Stomach (tissue), 4 donors: Measurements from ENCODE around the gene FIS1.

ENCODE experiments used
- POLR2A ChIP-seq, 4 donors: fragments of 450-650 bp; IDR thresholded peaks; one replicate each; pipeline ENCODE4 v1.6.1; 2016; ENCODE audit warnings: antibody characterized with exemption in 4 of 4, control low read depth in 2 of 4, mild to moderate bottlenecking in 1 of 4, moderate library complexity in 1 of 4
- TF ChIP-seq, protein P1 (sequence below), 7 experiments: fragments of 450-650 bp in 4 of 7; fragments of 200-600 bp in 3 of 7; sonication (generic) in 3 of 7; IDR thresholded peaks; one replicate each; pipeline ENCODE4 v1.5.1; 2016 to 2019; ENCODE audit warnings: antibody characterized with exemption in 7 of 7, control low read depth in 2 of 7, mild to moderate bottlenecking in 1 of 7

DNA sequence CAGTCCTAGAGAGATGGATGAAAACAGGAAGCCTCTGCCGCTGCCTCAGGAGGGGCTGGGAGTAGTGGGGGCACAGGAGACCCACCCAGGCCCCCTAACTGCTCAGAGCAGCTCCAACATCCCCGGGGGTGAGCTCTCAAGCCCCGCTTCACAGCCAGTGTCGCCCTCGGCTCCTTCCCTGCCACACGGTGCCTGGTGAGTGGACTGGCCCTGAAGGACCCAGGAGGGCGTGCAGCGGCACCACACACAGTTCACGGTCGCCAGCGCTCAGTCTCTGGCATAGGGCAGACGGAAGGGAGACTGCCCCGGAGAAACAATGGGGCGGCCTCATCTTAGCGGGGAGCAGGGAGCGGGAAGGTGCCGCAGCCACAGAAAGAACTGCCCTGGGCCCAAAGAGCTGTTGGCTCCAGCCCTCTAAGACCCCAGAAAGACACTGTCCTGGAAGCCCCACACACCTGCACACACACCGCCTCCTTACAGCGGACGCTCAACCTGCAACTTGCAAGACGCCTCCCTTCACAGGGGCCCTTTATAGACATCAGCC lies 8.5 kb downstream of the FIS1 start:
- TF ChIP-seq, protein P1, sequence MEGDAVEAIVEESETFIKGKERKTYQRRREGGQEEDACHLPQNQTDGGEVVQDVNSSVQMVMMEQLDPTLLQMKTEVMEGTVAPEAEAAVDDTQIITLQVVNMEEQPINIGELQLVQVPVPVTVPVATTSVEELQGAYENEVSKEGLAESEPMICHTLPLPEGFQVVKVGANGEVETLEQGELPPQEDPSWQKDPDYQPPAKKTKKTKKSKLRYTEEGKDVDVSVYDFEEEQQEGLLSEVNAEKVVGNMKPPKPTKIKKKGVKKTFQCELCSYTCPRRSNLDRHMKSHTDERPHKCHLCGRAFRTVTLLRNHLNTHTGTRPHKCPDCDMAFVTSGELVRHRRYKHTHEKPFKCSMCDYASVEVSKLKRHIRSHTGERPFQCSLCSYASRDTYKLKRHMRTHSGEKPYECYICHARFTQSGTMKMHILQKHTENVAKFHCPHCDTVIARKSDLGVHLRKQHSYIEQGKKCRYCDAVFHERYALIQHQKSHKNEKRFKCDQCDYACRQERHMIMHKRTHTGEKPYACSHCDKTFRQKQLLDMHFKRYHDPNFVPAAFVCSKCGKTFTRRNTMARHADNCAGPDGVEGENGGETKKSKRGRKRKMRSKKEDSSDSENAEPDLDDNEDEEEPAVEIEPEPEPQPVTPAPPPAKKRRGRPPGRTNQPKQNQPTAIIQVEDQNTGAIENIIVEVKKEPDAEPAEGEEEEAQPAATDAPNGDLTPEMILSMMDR (IDR thresholded peaks at IDR 0.05): no peak
- no peak for TF ChIP-seq POLR2A (IDR thresholded peaks at IDR 0.05)
